HepG2 (cell line): Measurements from ENCODE around the gene OSBPL2. TPM values are rescaled to one million over a fixed set of nuclear protein-coding genes. Genes with fewer than 3 reads are reported as not detected.

Source experiments
- AGO1 ChIP-seq: fragments of 200-400 bp; formaldehyde crosslinking; IDR thresholded peaks from 2 replicates; pipeline ENCODE4 v1.6.1; 2017; ENCODE audit warnings: mild to moderate bottlenecking, low read depth, low read length, moderate library complexity; ENCODE audit not compliant: poor library complexity, severe bottlenecking
- AGO2 ChIP-seq: fragments of 200-400 bp; formaldehyde crosslinking; optimal IDR thresholded peaks from 2 replicates; pipeline ENCODE3; 2017; ENCODE audit warnings: mild to moderate bottlenecking, low read depth, low read length, moderate library complexity
- ATM ChIP-seq: fragments of 450-650 bp; IDR thresholded peaks from 2 replicates; pipeline ENCODE4 v1.7.1; 2017; ENCODE audit warnings: mild to moderate bottlenecking, borderline replicate concordance
- CENPT ChIP-seq: sonication (generic); formaldehyde crosslinking; IDR thresholded peaks from 2 replicates; pipeline ENCODE4 v1.8.0; 2022; ENCODE audit warnings: low read depth, mild to moderate bottlenecking, moderate library complexity, missing genetic modification reagents
- EHMT2 ChIP-seq: fragments of 200-600 bp; sonication (generic); IDR thresholded peaks from 2 replicates; pipeline ENCODE4 v1.7.0; 2017; ENCODE audit warnings: antibody characterized with exemption, low read depth, low read length, borderline replicate concordance
- ETV6 ChIP-seq: sonication (generic); formaldehyde crosslinking; conservative IDR thresholded peaks from 2 replicates; pipeline ENCODE4 v1.4.0; 2020; ENCODE audit warnings: missing genetic modification reagents
- HNRNPL ChIP-seq: fragments of 200-400 bp; formaldehyde crosslinking; IDR thresholded peaks from 2 replicates; pipeline ENCODE4 v1.6.1; 2017; ENCODE audit warnings: mild to moderate bottlenecking, low read depth, low read length
- HOXD1 ChIP-seq: sonication (generic); formaldehyde crosslinking; IDR thresholded peaks from 2 replicates; pipeline ENCODE4 v1.5.0; 2020; ENCODE audit warnings: missing genetic modification reagents
- KAT8 ChIP-seq: IDR thresholded peaks from 2 replicates; pipeline ENCODE4 v1.6.1; 2016; ENCODE audit warnings: missing genetic modification reagents, missing compliant biosample characterization
- KDM5B ChIP-seq: sonication (generic); formaldehyde crosslinking; IDR thresholded peaks from 2 replicates; pipeline ENCODE4 v1.4.0; 2020; ENCODE audit warnings: missing genetic modification reagents, mild to moderate bottlenecking, borderline replicate concordance
- MLX ChIP-seq: IDR thresholded peaks from 2 replicates; pipeline ENCODE4 v1.6.1; 2016
- NFYB ChIP-seq: sonication (generic); formaldehyde crosslinking; IDR thresholded peaks from 2 replicates; pipeline ENCODE4 v1.4.0; 2020; ENCODE audit warnings: missing genetic modification reagents
- NFYC ChIP-seq: IDR thresholded peaks from 2 replicates; pipeline ENCODE4 v1.6.1; 2016; ENCODE audit warnings: missing genetic modification reagents, missing compliant biosample characterization
- ZFP91 ChIP-seq: sonication (generic); formaldehyde crosslinking; IDR thresholded peaks from 2 replicates; pipeline ENCODE4 v1.9.0; 2022; ENCODE audit warnings: missing genetic modification reagents, mild to moderate bottlenecking, borderline replicate concordance
- ZMYM4 ChIP-seq: sonication (generic); formaldehyde crosslinking; IDR thresholded peaks from 2 replicates; pipeline ENCODE4 v1.8.1; 2023; ENCODE audit warnings: mild to moderate bottlenecking, missing genetic modification reagents
- ZNF274 ChIP-seq: sonication (generic); formaldehyde crosslinking; IDR thresholded peaks from 2 replicates; pipeline ENCODE4 v1.5.1; 2020; ENCODE audit warnings: mild to moderate bottlenecking, missing genetic modification reagents
- ZNF280B ChIP-seq: sonication (generic); formaldehyde crosslinking; IDR thresholded peaks from 2 replicates; pipeline ENCODE4 v1.5.0; 2020; ENCODE audit warnings: missing genetic modification reagents, mild to moderate bottlenecking, borderline replicate concordance
- ZNF33B ChIP-seq: sonication (generic); formaldehyde crosslinking; IDR thresholded peaks from 2 replicates; pipeline ENCODE4 v1.5.1; 2020; ENCODE audit warnings: mild to moderate bottlenecking, missing genetic modification reagents
- ZNF687 ChIP-seq: sonication (generic); formaldehyde crosslinking; IDR thresholded peaks from 2 replicates; pipeline ENCODE4 v1.5.1; 2020; ENCODE audit warnings: mild to moderate bottlenecking, missing genetic modification reagents, moderate library complexity
- ZNF776 ChIP-seq: sonication (generic); formaldehyde crosslinking; IDR thresholded peaks from 2 replicates; pipeline ENCODE4 v1.4.0; 2020; ENCODE audit warnings: mild to moderate bottlenecking, missing genetic modification reagents
- polyA plus RNA-seq, 8 experiments: library from polyadenylated mRNA; depleted of rRNA in 3 of 8; stranded (reverse) in 7 of 8; unstranded in 1 of 8; fragments of >200 nt; fragmentation: Illumina TruSeq in 4 of 8; extraction: Trizol in 4 of 8; gene quantifications; 2 replicates each; pipeline versions ENCODE4 v1.2.1 to v1.2.3, GENCODE V29; 2011 to 2016; ENCODE audit warnings: low read depth in 4 of 8, missing spikeins in 1 of 8, mixed read lengths in 1 of 8; ENCODE audit not compliant: insufficient read depth in 1 of 8
- total RNA-seq, 5 experiments: library from RNA; depleted of rRNA; stranded (reverse); fragments of >200 nt; fragmentation: Illumina TruSeq; extraction: Trizol; gene quantifications; 2 replicates each; pipeline ENCODE4 v1.2.3, GENCODE V29; 2016; ENCODE audit warnings: low read depth in 1 of 5

The OSBPL2 gene
- total and polyA plus RNA-seq, 2 of the 13 experiments (the other 11 are each of a cell fraction or from before 2014, with no cell fraction given): 18.5 to 37.4 TPM

GRCh38 chr20:62296724-62297448, 58.6 kb downstream of the OSBPL2 start (continued):
- no peak for TF ChIP-seq HOXD1 (CRISPR knock-in tag)
- TF ChIP-seq ZNF33B (CRISPR knock-in tag): no peak
- no peak for TF ChIP-seq NFYB (CRISPR knock-in tag)
- 0 out of 2 replicates have a peak, but pooled peaks have one; percentile 53 for TF ChIP-seq MLX (CRISPR knock-in tag)
- no peak for TF ChIP-seq EHMT2
- TF ChIP-seq AGO2: peak; percentile 84
- TF ChIP-seq ZFP91 (CRISPR knock-in tag): 0 out of 2 replicates have a peak, but pooled peaks have one; percentile 42
- peak; percentile 14; the same call in 1 of the 2 replicates for TF ChIP-seq ZNF687 (CRISPR knock-in tag)
- TF ChIP-seq AGO1: peak; percentile 32
- TF ChIP-seq CENPT (CRISPR knock-in tag): peak; percentile 16; the same call in 1 of the 2 replicates
- 0 out of 2 replicates have a peak, but pooled peaks have one; percentile 2 for TF ChIP-seq ZNF280B (CRISPR knock-in tag)
- peak; percentile 66; the same call in 1 of the 2 replicates for TF ChIP-seq KDM5B
- TF ChIP-seq ZNF776 (CRISPR knock-in tag): 0 out of 2 replicates have a peak, but pooled peaks have one; percentile 51
- TF ChIP-seq NFYC (CRISPR knock-in tag): no peak
- TF ChIP-seq KAT8: no peak
- TF ChIP-seq ZNF274 (CRISPR knock-in tag): peak; percentile 24; the same call in 1 of the 2 replicates
- no peak for TF ChIP-seq ATM
- TF ChIP-seq ETV6 (CRISPR knock-in tag): 0 out of 2 replicates have a peak, but pooled peaks have one; percentile 22
- TF ChIP-seq ZMYM4 (CRISPR knock-in tag): 0 out of 2 replicates have a peak, but pooled peaks have one; percentile 3
- 0 out of 2 replicates have a peak, but pooled peaks have one; percentile 28 for TF ChIP-seq HNRNPL
